Aorta (tissue), 5 donors: ENCODE results near the gene PLAC8. TPM values are rescaled to one million over a fixed set of nuclear protein-coding genes. Genes with fewer than 3 reads are reported as not detected.
"Not testable (repeated sequence)": the region's sequence is repeated elsewhere in the genome, so short reads cannot be mapped to it uniquely, and the experiment has no call there.

ENCODE experiments used
- ATAC-seq: fragments of 200-7000 bp; cut with Tn5 transposase; one replicate; pipeline ENCODE4 v1.9.1; 2022; ENCODE audit warnings: moderate library complexity; ENCODE audit not compliant: low FRiP score
- DNase-seq, 2 donors: peaks; one replicate each; pipeline ENCODE4 v3.0.0-alpha.2; 2020
- H3K27ac ChIP-seq, 2 donors: one replicate each; pipeline ENCODE4 v1.5.1; 2013; ENCODE audit warnings: low read length in 2 of 2, mild to moderate bottlenecking in 2 of 2, moderate library complexity in 2 of 2, control low read depth in 1 of 2, inconsistent platforms in 1 of 2, low read depth in 1 of 2
- H3K27me3 ChIP-seq, 2 donors: one replicate each; pipeline ENCODE4 v1.6.1; 2013; ENCODE audit warnings: control low read depth in 1 of 2, low read length in 1 of 2, mild to moderate bottlenecking in 1 of 2, moderate library complexity in 1 of 2; ENCODE audit not compliant: insufficient read depth in 2 of 2, control insufficient read depth in 1 of 2
- H3K36me3 ChIP-seq, 2 donors: one replicate each; pipeline ENCODE4 v1.6.1; 2013; ENCODE audit warnings: control low read depth in 1 of 2, low read length in 1 of 2, mild to moderate bottlenecking in 1 of 2; ENCODE audit not compliant: insufficient read depth in 2 of 2, control insufficient read depth in 1 of 2
- H3K4me1 ChIP-seq, 2 donors: one replicate each; pipeline ENCODE4 v1.6.1; 2013; ENCODE audit warnings: low read length in 2 of 2, control low read depth in 1 of 2, mild to moderate bottlenecking in 1 of 2, moderate library complexity in 1 of 2; ENCODE audit not compliant: insufficient read depth in 2 of 2, control insufficient read depth in 1 of 2
- H3K4me3 ChIP-seq, 2 donors: one replicate each; pipeline ENCODE4 v1.5.1; 2013; ENCODE audit warnings: low read length in 2 of 2, control low read depth in 1 of 2, mild to moderate bottlenecking in 1 of 2
- H3K9me3 ChIP-seq: one replicate; pipeline ENCODE4 v1.6.1; 2013; ENCODE audit warnings: mild to moderate bottlenecking, low read length; ENCODE audit not compliant: control insufficient read depth
- WGBS, 2 donors: extraction: QIAGEN DNeasy Blood & Tissue Kit; methylation state at CpG; one replicate each; pipeline ENCODE4 v1.1.7; 2013; 5-methylcytosine and 5-hydroxymethylcytosine counted together
- intact Hi-C, 2 donors: fragments of 100-400 bp; cut with DNase I; formaldehyde crosslinking; loops; one replicate each; pipeline versions ENCODE4 v1.14.2 to v1.15.0; 2022
- polyA plus RNA-seq, 2 donors: library from polyadenylated mRNA; stranded (reverse); fragments of 200-250 nt; gene quantifications; one replicate each; pipeline ENCODE4 v1.2.3, GENCODE V29; 2013
- total RNA-seq, 2 donors: library from RNA; stranded (reverse); fragmentation: NEBNext Ultra II Directional; extraction: Animal tissue kit (Norgen Biotek cat#: 25700); gene quantifications; one replicate each; pipeline ENCODE4 v1.2.1, GENCODE V29; 2021
- donor health status: healthy with polysubstance abuse.
- donor health status: Bipolar disorder and iron deficiency.
- donor health status: DM: no; HTN: no; CAD: no.
- donor health status: DM: no; HTN: no; CAD: no.
- donor health status: DM: yes; HTN: yes; CAD: no.

PLAC8 gene
- total and polyA plus RNA-seq, 4 donors: 3.2 to 48.1 (median 3.9) TPM

- intact Hi-C loops: no loop called here
- ATAC-seq: no peak
- Histone ChIP-seq H3K27me3 (no peaks in the 10 kb centered on the region), H3K4me1 (no peaks in the 10 kb centered on the region), H3K4me3 (no peak overlapping the region), H3K27ac (no peak overlapping the region), H3K9me3 (no peaks in the 10 kb centered on the region), H3K36me3 (no peaks in the 10 kb centered on the region)
- DNase-seq: no peak
- WGBS, 2 donors: 64 to 68% methylated on average over 10 to 11 of the region's 11 CpGs
These were observed 30.5 kb downstream of the PLAC8 start for GRCh38 chr4:83083925-83084475.

DNA sequence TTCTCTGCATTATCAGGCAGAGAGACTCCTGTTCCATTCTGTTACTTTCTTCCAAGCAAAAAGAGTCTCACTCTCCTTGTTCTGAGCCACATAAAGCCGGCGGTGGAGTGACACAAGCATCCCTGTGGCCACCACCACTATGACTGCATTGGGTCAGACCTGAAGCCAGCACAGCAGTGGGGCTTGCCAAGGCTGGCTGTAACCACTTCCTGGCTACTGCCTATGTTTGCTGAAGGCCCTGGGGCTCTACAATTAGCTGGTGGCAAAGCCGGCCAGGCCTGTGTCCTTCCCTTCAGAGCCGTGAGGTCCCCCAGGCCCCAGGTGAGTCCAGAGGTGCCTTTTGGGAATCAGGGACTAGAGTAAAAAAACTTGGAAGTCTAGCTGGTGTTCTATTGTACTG is 31.8 kb downstream of the PLAC8 start:
- ATAC-seq (no peak), DNase-seq (no peak)
- H3K9me3 ChIP-seq: no peaks in the 10 kb centered on the region
- no peaks in the 10 kb centered on the region for H3K4me1 ChIP-seq
- no peak overlapping the region for H3K27ac ChIP-seq
- intact Hi-C loops: no loop called here
- no peaks in the 10 kb centered on the region for H3K36me3 ChIP-seq
- H3K4me3 ChIP-seq: no peak overlapping the region
- 79 to 87% methylated on average over 4 of the region's 4 CpGs for WGBS, 2 donors
- no peaks in the 10 kb centered on the region for H3K27me3 ChIP-seq

- Histone ChIP-seq H3K4me3 (no peak overlapping the region), H3K9me3 (no peaks in the 10 kb centered on the region), H3K27me3 (no peaks in the 10 kb centered on the region), H3K36me3 (peaks cover 0 to 4% of the 10 kb centered on the region in 2 donors), H3K27ac (no peak overlapping the region), H3K4me1 (no peaks in the 10 kb centered on the region)
- ATAC-seq (no peak), DNase-seq (no peak)
- 94% methylated on average over 6 of the region's 6 CpGs for WGBS, 2 donors
- intact Hi-C loops: no loop called here
These were observed 34.0 kb downstream of the PLAC8 start for GRCh38 chr4:83080561-83080960.

DNA sequence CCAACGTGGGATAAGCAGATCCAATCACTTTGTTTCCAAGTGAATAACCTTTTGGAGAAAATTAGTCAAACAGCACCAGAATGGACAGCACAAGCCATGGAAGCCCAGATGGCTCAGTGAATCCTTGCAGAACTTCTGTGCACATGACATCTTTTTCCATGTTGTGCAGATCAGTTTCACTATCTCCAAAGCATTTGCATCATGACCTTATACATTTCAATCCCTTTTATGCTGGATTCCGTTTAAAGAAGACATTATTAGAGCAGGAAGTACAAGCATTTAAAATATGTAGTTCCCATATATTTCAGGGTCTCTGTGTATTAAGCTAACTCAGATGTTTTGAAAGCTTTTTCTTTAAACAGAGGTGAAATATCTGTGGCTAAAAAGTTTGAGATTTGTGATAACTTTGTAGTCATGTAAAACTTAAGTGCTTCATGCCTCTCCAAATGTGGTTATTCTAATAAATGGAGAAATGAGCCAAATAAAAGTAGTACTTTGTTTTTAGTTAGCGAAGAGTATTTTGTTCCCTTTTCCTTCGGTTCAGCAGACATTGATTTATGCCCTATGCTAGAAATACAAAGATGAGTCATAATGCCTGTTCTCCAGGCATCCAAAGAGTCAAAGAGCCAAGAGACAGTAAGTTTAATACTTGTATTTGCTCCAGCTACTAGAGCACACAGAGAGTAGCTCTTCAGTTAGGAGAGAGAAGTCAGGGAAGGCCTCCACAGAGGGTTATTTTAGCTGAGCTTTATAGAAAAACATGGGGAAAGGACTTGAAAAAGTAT is 39.0 kb downstream of the PLAC8 start:
- no peak for ATAC-seq

DNA sequence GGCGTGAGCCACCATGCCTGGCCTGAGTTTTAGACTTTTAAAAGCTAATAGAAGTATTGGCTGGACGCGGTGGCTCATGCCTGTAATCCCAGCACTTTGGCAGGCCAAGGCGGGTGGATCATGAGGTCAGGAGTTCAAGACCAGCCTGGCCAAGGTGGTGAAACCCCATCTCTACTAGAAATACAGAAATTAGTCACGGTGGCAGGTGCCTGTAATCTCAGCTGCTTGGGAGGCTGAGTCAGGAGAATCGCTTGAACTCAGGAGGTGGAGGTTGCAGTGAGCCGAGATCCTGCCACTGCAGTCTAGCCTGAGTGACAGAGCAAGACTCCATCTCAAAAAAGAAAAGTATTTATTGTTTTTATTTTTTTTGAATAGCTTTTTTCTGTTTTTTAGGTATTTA is 39.7 kb downstream of the PLAC8 start:
- H3K4me3 ChIP-seq, H3K4me1 ChIP-seq, ATAC-seq, H3K27ac ChIP-seq, H3K9me3 ChIP-seq, H3K36me3 ChIP-seq, DNase-seq, H3K27me3 ChIP-seq: not testable (repeated sequence)
- intact Hi-C loops: loop anchor here (5.0 kb wide), 2 partner anchors 188 to 208 kb away; partner anchors contain the start of gene COQ2 (in 2 of the 2)
- 94% methylated on average over 7 of the region's 7 CpGs for WGBS, 2 donors

More for the DNA sequence above, 39.0 kb downstream of the PLAC8 start:
- 31 to 35% methylated on average over 4 of the region's 4 CpGs for WGBS, 2 donors
- no peak overlapping the region for H3K4me3 ChIP-seq
- no peaks in the 10 kb centered on the region for H3K4me1 ChIP-seq
- H3K36me3 ChIP-seq: peaks cover 0 to 4% of the 10 kb centered on the region in 2 donors
- intact Hi-C loops: no loop called here
- no peaks in the 10 kb centered on the region for H3K27me3 ChIP-seq
- H3K9me3 ChIP-seq: no peaks in the 10 kb centered on the region
- no peak for DNase-seq
- H3K27ac ChIP-seq: no peak overlapping the region

- DNase-seq: no peak
- intact Hi-C loops: loop anchor here (5.0 kb wide), 2 partner anchors 188 to 208 kb away; partner anchors contain the start of gene COQ2 (in 2 of the 2)
- no peak overlapping the region for H3K27ac ChIP-seq
- H3K36me3 ChIP-seq: peaks cover 4% of the 10 kb centered on the region in 2 donors
- H3K27me3 ChIP-seq: no peaks in the 10 kb centered on the region
- H3K9me3 ChIP-seq: no peaks in the 10 kb centered on the region
- H3K4me3 ChIP-seq: no peak overlapping the region
- no peaks in the 10 kb centered on the region for H3K4me1 ChIP-seq
- no peak for ATAC-seq
- WGBS, 2 donors: 78 to 80% methylated on average over 10 of the region's 10 CpGs
These were observed 40.3 kb downstream of the PLAC8 start for GRCh38 chr4:83074086-83074704.

DNA sequence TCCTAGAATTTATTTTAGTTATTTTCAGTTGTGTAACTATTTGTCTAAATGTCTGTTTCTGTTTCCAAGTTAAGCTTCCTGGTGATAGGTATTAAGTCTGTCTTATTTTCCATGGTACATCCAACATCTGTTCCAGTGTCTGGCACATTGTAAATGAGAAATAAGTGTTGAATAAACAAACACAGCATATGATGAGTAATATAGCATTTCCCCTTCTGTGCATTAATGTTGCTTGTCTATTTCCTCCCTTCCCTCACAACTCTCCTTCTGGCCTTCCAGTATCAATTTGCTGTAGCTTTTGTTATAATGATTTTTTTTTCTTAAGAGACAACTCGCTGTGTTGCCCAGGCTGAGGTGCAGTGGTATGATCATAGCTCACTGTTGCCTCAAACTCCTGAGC is 43.4 kb downstream of the PLAC8 start:
- DNase-seq: no peak
- intact Hi-C loops: loop anchor here (5.0 kb wide), 2 partner anchors 191 to 211 kb away; partner anchors contain the start of gene COQ2 (in 2 of the 2)
- Histone ChIP-seq H3K27ac (no peak overlapping the region), H3K36me3 (peaks cover 4% of the 10 kb centered on the region in 2 donors), H3K27me3 (no peaks in the 10 kb centered on the region), H3K4me3 (no peak overlapping the region), H3K9me3 (no peaks in the 10 kb centered on the region), H3K4me1 (no peaks in the 10 kb centered on the region)
- 93 to 100% methylated on average over 1 of the region's 1 CpG for WGBS, 2 donors
- ATAC-seq: no peak

GRCh38 chr4:83067058-83067639 is 47.4 kb downstream of the PLAC8 start:
- Histone ChIP-seq H3K4me1 (no peaks in the 10 kb centered on the region), H3K27ac (no peak overlapping the region), H3K27me3 (no peaks in the 10 kb centered on the region), H3K4me3 (no peak overlapping the region), H3K9me3 (no peaks in the 10 kb centered on the region), H3K36me3 (peaks cover 0 to 6% of the 10 kb centered on the region in 2 donors)
- no peak for DNase-seq
- 72 to 80% methylated on average over 10 of the region's 10 CpGs for WGBS, 2 donors
- intact Hi-C loops: no loop called here
- no peak for ATAC-seq
